HCT116 (cell line): ENCODE measurements around the gene SETD6. TPM values are rescaled to one million over a fixed set of nuclear protein-coding genes. Genes with fewer than 3 reads are reported as not detected.
"Not testable (repeated sequence)": the region's sequence is repeated elsewhere in the genome, so short reads cannot be mapped to it uniquely, and the experiment has no call there.

Source experiments
- ATAC-seq: fragments of 200-7000 bp; cut with Tn5 transposase; 2 replicates; pipeline ENCODE4 v1.9.1; 2020; ENCODE audit warnings: mild to moderate bottlenecking, moderate library complexity
- BruUV-seq: library from RNA; stranded (reverse); fragments of 400-500 nt; replicated peaks from 2 replicates; lab custom pipeline; 2021; lab: Mats Ljungman, UMichigan
- CTCF ChIA-PET: fragments of 300-600 bp; sonication (Branson Sonifier 250); formaldehyde crosslinking; loops from one replicate; lab custom pipeline; 2021; ENCODE audit warnings: antibody characterized with exemption; lab: Charles Lee
- POLR2A ChIA-PET: fragments of 300-600, 350-600 bp; sonication (Branson Sonifier 250); formaldehyde crosslinking; loops from one replicate; lab custom pipeline; 2021; ENCODE audit warnings: antibody characterized with exemption; lab: Charles Lee
- RAD21 ChIA-PET, 2 experiments: fragments of 300-600 bp; sonication (Branson Sonifier 250); formaldehyde crosslinking; loops; one replicate each; lab custom pipeline; 2023; ENCODE audit warnings: low total read pairs in 2 of 2; ENCODE audit not compliant: uncharacterized antibody in 2 of 2, unreplicated experiment in 2 of 2, low non-redundant PET in 1 of 2; lab: Charles Lee
- DNase-seq: peaks from one replicate; pipeline ENCODE4 v3.0.0-alpha.2; 2010; ENCODE audit warnings: low read depth, low spot score
- H2AFZ ChIP-seq: fragments of 200-600 bp; shearing (Covaris generic), sonication (generic); 2 replicates; pipeline ENCODE4 v1.6.1; 2017; ENCODE audit warnings: low read depth, mixed run types, mixed read lengths, antibody characterized with exemption, low read length; ENCODE audit not compliant: poor library complexity, severe bottlenecking
- H3K27ac ChIP-seq: 2 replicates; pipeline ENCODE4 v1.5.1; 2012; ENCODE audit warnings: low read depth, low read length
- H3K27me3 ChIP-seq: fragments of 200-600 bp; sonication (generic); 2 replicates; pipeline ENCODE4 v1.6.1; 2016; ENCODE audit warnings: mixed run types, low read length, mixed read lengths; ENCODE audit not compliant: insufficient read depth
- H3K36me3 ChIP-seq, 2 experiments: fragments of 200-500 bp in 1 of 2; fragments of 200-600 bp in 1 of 2; sonication (Bioruptor generic) in 1 of 2; sonication (generic) in 1 of 2; 2 replicates each; pipeline versions ENCODE4 v1.5.1 to v1.6.1; 2014 to 2016; ENCODE audit warnings: low read length in 2 of 2, inconsistent platforms in 1 of 2, mixed read lengths in 1 of 2, mixed run types in 1 of 2; ENCODE audit not compliant: insufficient read depth in 2 of 2, control insufficient read depth in 1 of 2
- H3K4me1 ChIP-seq, 2 experiments: fragments of 200-600 bp in 1 of 2; sonication (generic) in 1 of 2; 2 replicates each; pipeline versions ENCODE4 v1.5.1 to v1.6.1; 2012 to 2017; ENCODE audit warnings: low read length in 2 of 2, inconsistent platforms in 1 of 2, mild to moderate bottlenecking in 1 of 2, mixed read lengths in 1 of 2, mixed run types in 1 of 2, moderate library complexity in 1 of 2; ENCODE audit not compliant: insufficient read depth in 2 of 2, control insufficient read depth in 1 of 2
- H3K4me2 ChIP-seq: fragments of 200-600 bp; sonication (generic); 2 replicates; pipeline ENCODE4 v1.6.1; 2017; ENCODE audit warnings: mixed run types, low read length, mixed read lengths
- H3K4me3 ChIP-seq, 2 experiments: fragments of 200-600 bp in 1 of 2; sonication (generic) in 1 of 2; replicated peaks in 1 of 2; 2 replicates each; pipeline ENCODE4 v1.5.1; 2011 to 2016; ENCODE audit warnings: low read length in 2 of 2, control low read depth in 1 of 2, low read depth in 1 of 2, mild to moderate bottlenecking in 1 of 2, mixed read lengths in 1 of 2, mixed run types in 1 of 2
- H3K79me2 ChIP-seq: fragments of 200-600 bp; sonication (generic); 2 replicates; pipeline ENCODE4 v1.6.1; 2017; ENCODE audit warnings: mild to moderate bottlenecking, mixed run types, low read length, moderate library complexity, mixed read lengths; ENCODE audit not compliant: insufficient read depth
- H3K9ac ChIP-seq: fragments of 200-600 bp; sonication (generic); 2 replicates; pipeline ENCODE4 v1.6.1; 2016; ENCODE audit warnings: low read length, mixed read lengths
- H3K9me2 ChIP-seq: fragments of 200-600 bp; sonication (generic), shearing (Covaris generic); 2 replicates; pipeline ENCODE4 v1.6.1; 2017; ENCODE audit warnings: mixed run types, mild to moderate bottlenecking, moderate library complexity; ENCODE audit not compliant: insufficient read depth
- H3K9me3 ChIP-seq, 2 experiments: fragments of 200-500 bp in 1 of 2; fragments of 200-600 bp in 1 of 2; sonication (Bioruptor generic) in 1 of 2; sonication (generic) in 1 of 2; 2 replicates each; pipeline ENCODE4 v1.6.1; 2014 to 2017; ENCODE audit warnings: low read length in 2 of 2, mixed read lengths in 2 of 2, inconsistent platforms in 1 of 2, low read depth in 1 of 2, mild to moderate bottlenecking in 1 of 2, mixed run types in 1 of 2, moderate library complexity in 1 of 2; ENCODE audit not compliant: control insufficient read depth in 1 of 2, insufficient read depth in 1 of 2
- H4K20me1 ChIP-seq: fragments of 200-600 bp; sonication (generic), shearing (Covaris generic); 2 replicates; pipeline ENCODE4 v1.6.1; 2017; ENCODE audit warnings: mixed run types, mild to moderate bottlenecking, moderate library complexity; ENCODE audit not compliant: insufficient read depth
- CEBPB ChIP-seq: IDR thresholded peaks from 2 replicates; pipeline ENCODE4 v1.6.1; 2012; ENCODE audit warnings: low read depth
- CTCF ChIP-seq, 3 experiments: fragments of 200-600 bp in 1 of 3; sonication (generic) in 1 of 3; IDR thresholded peaks in 2 of 3; conservative IDR thresholded peaks in 1 of 3; 2 replicates each; pipeline ENCODE4 v1.5.1; 2012 to 2017; ENCODE audit warnings: low read depth in 2 of 3, low read length in 2 of 3, antibody characterized with exemption in 1 of 3, borderline replicate concordance in 1 of 3, control low read depth in 1 of 3, mild to moderate bottlenecking in 1 of 3, mixed read lengths in 1 of 3, mixed run types in 1 of 3, moderate library complexity in 1 of 3; ENCODE audit not compliant: insufficient read depth in 1 of 3
- EGR1 ChIP-seq: IDR thresholded peaks from 2 replicates; pipeline ENCODE4 v1.6.1; 2012; ENCODE audit warnings: low read depth
- ELF1 ChIP-seq: IDR thresholded peaks from 2 replicates; pipeline ENCODE4 v1.6.1; 2012; ENCODE audit warnings: low read depth, borderline replicate concordance
- POLR2AphosphoS5 ChIP-seq: IDR thresholded peaks from 2 replicates; pipeline ENCODE4 v1.6.1; 2011; ENCODE audit warnings: mild to moderate bottlenecking, low read depth, low read length, moderate library complexity
- SP1 ChIP-seq: IDR thresholded peaks from 2 replicates; pipeline ENCODE4 v1.6.1; 2012; ENCODE audit warnings: low read depth
- intact Hi-C: fragments of 100-400 bp; cut with micrococcal nuclease; formaldehyde crosslinking; loops from 2 replicates; pipeline ENCODE4 v1.10.0; 2022
- total RNA-seq: library from RNA; stranded (reverse); gene quantifications from one replicate; pipeline ENCODE4 v1.2.1, GENCODE V29; 2021; ENCODE audit not compliant: unreplicated experiment
- TF ChIP-seq, protein P1 (sequence below): IDR thresholded peaks from 2 replicates; pipeline ENCODE4 v1.6.1; 2012

The SETD6 gene
- total RNA-seq, 1 experiment from 2014 or later: 26.6 TPM

GRCh38 chr16:58563235-58563634 lies 47.9 kb downstream of the SETD6 start:
- CTCF ChIA-PET: no interaction called here
- intact Hi-C loops: no loop called here
- H3K9me2 ChIP-seq: no peaks in the 10 kb centered on the region

GRCh38 chr16:58563775-58564174 lies 48.5 kb downstream of the SETD6 start:
- Histone ChIP-seq H3K9me3 (no peaks in the 10 kb centered on the region), H3K9ac (no peak overlapping the region), H3K4me2 (no peak overlapping the region), H3K4me1 (peaks cover 0 to 4% of the 10 kb centered on the region in 2 experiments; a peak in 2 of 4 replicates), H3K27me3 (no peaks in the 10 kb centered on the region), H3K79me2 (peaks cover 88% of the 10 kb centered on the region), H3K27ac (no peak overlapping the region), H3K9me2 (no peaks in the 10 kb centered on the region), H2AFZ (no peak overlapping the region), H4K20me1 (no peaks in the 10 kb centered on the region), H3K36me3 (peaks cover 42 to 47% of the 10 kb centered on the region in 2 experiments), H3K4me3 (no peak overlapping the region)
- intact Hi-C loops: no loop called here
- no peak for TF ChIP-seq ELF1
- TF ChIP-seq CTCF (IDR thresholded peaks at IDR 0.05 in 2 of 3, conservative IDR thresholded peaks at IDR 0.05 in 1 of 3; ENCODE audit: borderline replicate concordance in 1 of 3, insufficient read depth in 1 of 3, low read depth in 2 of 3, low read length in 2 of 3): peak in 1 of 3 experiments; percentile 36; a peak in 2 of 6 replicates
- TF ChIP-seq CEBPB: no peak
- CTCF ChIA-PET: no interaction called here
- peak; percentile 65 for ATAC-seq
- no TSS peak for BruUV-seq
- RAD21 ChIA-PET: no interaction called here
- POLR2A ChIA-PET: interaction anchor here (0.5 kb wide), 1 partner anchor 35 kb away, joined by 3 read pairs; no protein-coding TSS in a partner anchor
- no peak for DNase-seq

More at GRCh38 chr16:58563235-58563634, 47.9 kb downstream of the SETD6 start:
- Histone ChIP-seq H2AFZ (no peak overlapping the region), H3K9me3 (no peaks in the 10 kb centered on the region), H3K27me3 (no peaks in the 10 kb centered on the region), H3K27ac (no peak overlapping the region), H3K79me2 (peaks cover 89% of the 10 kb centered on the region), H3K9ac (no peak overlapping the region), H3K4me1 (peaks cover 0 to 4% of the 10 kb centered on the region in 2 experiments; a peak in 2 of 4 replicates), H3K4me2 (no peak overlapping the region), H3K36me3 (peaks cover 45 to 51% of the 10 kb centered on the region in 2 experiments), H4K20me1 (no peaks in the 10 kb centered on the region), H3K4me3 (no peak overlapping the region)
- TF ChIP-seq, protein P1, sequence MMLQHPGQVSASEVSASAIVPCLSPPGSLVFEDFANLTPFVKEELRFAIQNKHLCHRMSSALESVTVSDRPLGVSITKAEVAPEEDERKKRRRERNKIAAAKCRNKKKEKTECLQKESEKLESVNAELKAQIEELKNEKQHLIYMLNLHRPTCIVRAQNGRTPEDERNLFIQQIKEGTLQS: no peak
- no peak for TF ChIP-seq POLR2AphosphoS5
- no peak for TF ChIP-seq EGR1
- no peak for TF ChIP-seq SP1
- BruUV-seq: no TSS peak
- DNase-seq (no peak), ATAC-seq (peak; percentile 59; the same call in 1 of the 2 replicates)
- ChIA-PET POLR2A (interaction anchor here (0.5 kb wide), 1 partner anchor 35 kb away, joined by 3 read pairs; no protein-coding TSS in a partner anchor), RAD21 (no interaction called here)

DNA sequence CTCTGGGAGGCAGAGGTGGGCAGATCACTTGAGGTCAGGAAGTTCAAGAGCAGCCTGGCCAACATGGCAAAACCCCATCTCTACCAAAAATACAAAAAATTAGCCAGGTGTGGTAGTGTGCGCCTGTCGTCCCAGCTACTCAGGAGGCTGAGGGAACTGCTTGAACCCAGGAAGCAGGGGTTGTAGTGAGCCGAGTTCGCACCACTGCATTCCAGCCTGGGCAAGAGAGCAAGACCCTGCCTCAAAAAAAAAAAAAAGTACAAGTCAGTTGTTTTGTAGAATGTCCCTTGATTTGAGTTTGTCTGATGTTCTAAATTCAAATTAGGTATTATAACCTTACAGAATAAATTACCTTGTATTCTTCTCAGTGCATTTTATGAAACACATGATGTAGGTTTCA lies 50.4 kb downstream of the SETD6 start:
- H3K9me3 ChIP-seq, H3K9me2 ChIP-seq, H3K4me2 ChIP-seq, ATAC-seq, H3K4me1 ChIP-seq, H2AFZ ChIP-seq, intact Hi-C loops, CTCF ChIA-PET, H3K27me3 ChIP-seq, RAD21 ChIA-PET, H3K9ac ChIP-seq, BruUV-seq, H3K4me3 ChIP-seq, H4K20me1 ChIP-seq, DNase-seq, H3K27ac ChIP-seq: not testable (repeated sequence)
- POLR2A ChIA-PET: interaction anchor here (0.8 kb wide), 1 partner anchor 18 kb away, joined by 3 read pairs; no protein-coding TSS in a partner anchor
- Histone ChIP-seq H3K79me2 (peaks cover 94% of the 10 kb centered on the region), H3K36me3 (peaks cover 41 to 45% of the 10 kb centered on the region in 2 experiments; a peak in 3 of 4 replicates)
